ENCODE results near the gene PPM1N.

GRCh38 chr19:45451850-45452387, 46.3 kb upstream of the PPM1N start:
- no peak for TF ChIP-seq CTCF (IDR thresholded peaks at IDR 0.05)
- TF ChIP-seq POLR2A (IDR thresholded peaks at IDR 0.05): no peak
